GM12892 (cell line): ENCODE measurements around the gene KPTN.

Experiments
- DNase-seq: peaks from one replicate; pipeline ENCODE4 v3.0.0; 2011; ENCODE audit not compliant: insufficient read length
- FAIRE-seq: peaks from 2 replicates; lab custom pipeline; 2011; peaks lifted over from hg19 to GRCh38; lab: Jason Lieb, UNC
- POLR2A ChIP-seq: IDR thresholded peaks from 2 replicates; pipeline ENCODE4 v1.6.1; 2011; ENCODE audit warnings: low read depth, low read length, control low read depth
- POLR2AphosphoS5 ChIP-seq: IDR thresholded peaks from 2 replicates; pipeline ENCODE4 v1.6.1; 2011; ENCODE audit warnings: low read depth, low read length, control low read depth
- TAF1 ChIP-seq: IDR thresholded peaks from 2 replicates; pipeline ENCODE4 v1.6.1; 2011; ENCODE audit warnings: low read depth, mild to moderate bottlenecking, control low read depth, low read length, borderline replicate concordance

KPTN gene

GRCh38 chr19:47473336-47473735, 10.7 kb downstream of the KPTN start:
- no peak for TF ChIP-seq POLR2A
- TF ChIP-seq TAF1, result no peak
- no peak for TF ChIP-seq POLR2AphosphoS5
- DNase-seq (no peak), FAIRE-seq (no peak)

GRCh38 chr19:47471733-47472457, 12.1 kb downstream of the KPTN start, which contains the start of gene SLC8A2:
SLC8A2 (minus strand) TSS chr19:47471893; CDS start chr19:47466403, 5,490 bp downstream.
- no peak for FAIRE-seq
- TF ChIP-seq POLR2AphosphoS5 (no peak), POLR2A (no peak), TAF1 (no peak)
- no peak for DNase-seq

- TF ChIP-seq POLR2A (no peak), TAF1 (no peak), POLR2AphosphoS5 (no peak)
- DNase-seq, result no peak
- FAIRE-seq, result no peak
Observed at GRCh38 chr19:47471381-47471732, 12.7 kb downstream of the KPTN start.

- no peak for FAIRE-seq
- TF ChIP-seq POLR2A (no peak), TAF1 (no peak), POLR2AphosphoS5 (no peak)
- DNase-seq, result no peak
Observed at GRCh38 chr19:47470447-47471195, 13.4 kb downstream of the KPTN start.

GRCh38 chr19:47469719-47470118, 14.3 kb downstream of the KPTN start:
- no peak for DNase-seq
- FAIRE-seq, result no peak
- no peak for TF ChIP-seq POLR2A
- TF ChIP-seq TAF1, result no peak

- DNase-seq (no peak), FAIRE-seq (no peak)
- TF ChIP-seq POLR2A (no peak), TAF1 (no peak), POLR2AphosphoS5 (no peak)
Observed at GRCh38 chr19:47469363-47469700, 14.7 kb downstream of the KPTN start.

GRCh38 chr19:47467914-47468313, 16.1 kb downstream of the KPTN start:
- DNase-seq (no peak), FAIRE-seq (no peak)
- TF ChIP-seq POLR2A (no peak), POLR2AphosphoS5 (no peak), TAF1 (no peak)

GRCh38 chr19:47465957-47466356, 18.1 kb downstream of the KPTN start:
- no peak for DNase-seq
- no peak for TF ChIP-seq TAF1
- TF ChIP-seq POLR2A, result no peak
- TF ChIP-seq POLR2AphosphoS5, result no peak
- no peak for FAIRE-seq

- FAIRE-seq (no peak), DNase-seq (no peak)
- TF ChIP-seq POLR2AphosphoS5, result no peak
- TF ChIP-seq TAF1, result no peak
- no peak for TF ChIP-seq POLR2A
Observed at GRCh38 chr19:47464675-47465419, 19.2 kb downstream of the KPTN start.

GRCh38 chr19:47461876-47462275, 22.1 kb downstream of the KPTN start:
- DNase-seq, result no peak
- no peak for FAIRE-seq
- TF ChIP-seq TAF1, result no peak
- TF ChIP-seq POLR2A, result no peak
- no peak for TF ChIP-seq POLR2AphosphoS5

- DNase-seq (no peak), FAIRE-seq (no peak)
- no peak for TF ChIP-seq POLR2A
- no peak for TF ChIP-seq TAF1
- TF ChIP-seq POLR2AphosphoS5, result no peak
Observed at GRCh38 chr19:47459477-47459876, 24.5 kb downstream of the KPTN start.
